Measurements from ENCODE around the gene USP9Y.

USP9Y gene

GRCh38 chrY:12846793-12847192 is 145.8 kb downstream of the USP9Y start:
- TF ChIP-seq GATA3 (IDR thresholded peaks at IDR 0.05; ENCODE audit: low read depth, low read length) = no peak
- TF ChIP-seq GATA2 (IDR thresholded peaks at IDR 0.05; ENCODE audit: low read depth, low read length) = no peak

- TF ChIP-seq GATA3 (IDR thresholded peaks at IDR 0.05; ENCODE audit: low read depth, low read length) = no peak
Observed at GRCh38 chrY:12855791-12856275, 154.8 kb downstream of the USP9Y start.

- no peak for TF ChIP-seq GATA2 (IDR thresholded peaks at IDR 0.05; ENCODE audit: low read depth, low read length)
- TF ChIP-seq GATA3 (IDR thresholded peaks at IDR 0.05; ENCODE audit: low read depth, low read length) = no peak
Observed at GRCh38 chrY:12867960-12868359, 166.9 kb downstream of the USP9Y start.

GRCh38 chrY:12896973-12897372 is 195.9 kb downstream of the USP9Y start:
- no peak for TF ChIP-seq GATA2 (IDR thresholded peaks at IDR 0.05; ENCODE audit: low read depth, low read length)
- no peak for TF ChIP-seq GATA3 (IDR thresholded peaks at IDR 0.05; ENCODE audit: low read depth, low read length)

- TF ChIP-seq GATA2 (IDR thresholded peaks at IDR 0.05; ENCODE audit: low read depth, low read length) (no peak), GATA3 (IDR thresholded peaks at IDR 0.05; ENCODE audit: low read depth, low read length) (no peak)
Observed at GRCh38 chrY:12898604-12899003, 197.6 kb downstream of the USP9Y start.

- TF ChIP-seq GATA2 (IDR thresholded peaks at IDR 0.05; ENCODE audit: low read depth, low read length) = no peak
- no peak for TF ChIP-seq GATA3 (IDR thresholded peaks at IDR 0.05; ENCODE audit: low read depth, low read length)
Observed at GRCh38 chrY:12904618-12905516, 203.8 kb downstream of the USP9Y start, which contains the start of gene DDX3Y. Gene DDX3Y (plus strand): TSS chrY:12904868. CDS start chrY:12904937, 69 bp downstream.

GRCh38 chrY:12905517-12905872 is 204.5 kb downstream of the USP9Y start:
- TF ChIP-seq GATA2 (IDR thresholded peaks at IDR 0.05; ENCODE audit: low read depth, low read length) (no peak), GATA3 (IDR thresholded peaks at IDR 0.05; ENCODE audit: low read depth, low read length) (no peak)

GRCh38 chrY:12905895-12906294 is 204.9 kb downstream of the USP9Y start:
- TF ChIP-seq GATA2 (IDR thresholded peaks at IDR 0.05; ENCODE audit: low read depth, low read length) = no peak
- no peak for TF ChIP-seq GATA3 (IDR thresholded peaks at IDR 0.05; ENCODE audit: low read depth, low read length)
